Inflammatory macrophage treated with lipopolysaccharide for 4 hours (primary cell): ENCODE data around the gene VAV2.

Experiments
- DNase-seq: peaks from one replicate; pipeline ENCODE4 v3.0.0-alpha.2; 2020

VAV2 gene

DNA sequence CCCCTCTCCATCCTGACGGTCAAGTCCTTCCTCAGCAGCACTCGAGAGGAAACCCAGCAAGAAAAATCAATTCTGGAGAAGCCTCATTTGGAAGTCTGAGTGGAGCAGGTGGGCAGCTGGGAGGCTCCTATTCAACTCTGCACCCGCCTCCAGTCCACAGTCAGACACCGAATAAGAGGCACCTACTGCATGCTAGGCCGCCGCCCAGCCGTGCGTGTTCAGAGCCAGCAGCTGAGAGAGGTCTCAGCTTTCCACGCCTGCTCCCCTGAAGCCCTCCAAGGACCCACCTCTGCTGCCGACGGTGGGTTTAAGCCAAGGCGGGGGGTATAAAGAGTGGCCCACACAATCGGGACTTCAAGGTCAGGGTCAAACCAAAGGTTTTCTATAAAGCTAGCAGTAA, 41.9 kb downstream of the VAV2 start:
- no peak for DNase-seq

GRCh38 chr9:133949486-133950061, 42.5 kb downstream of the VAV2 start:
- DNase-seq, result no peak

DNA sequence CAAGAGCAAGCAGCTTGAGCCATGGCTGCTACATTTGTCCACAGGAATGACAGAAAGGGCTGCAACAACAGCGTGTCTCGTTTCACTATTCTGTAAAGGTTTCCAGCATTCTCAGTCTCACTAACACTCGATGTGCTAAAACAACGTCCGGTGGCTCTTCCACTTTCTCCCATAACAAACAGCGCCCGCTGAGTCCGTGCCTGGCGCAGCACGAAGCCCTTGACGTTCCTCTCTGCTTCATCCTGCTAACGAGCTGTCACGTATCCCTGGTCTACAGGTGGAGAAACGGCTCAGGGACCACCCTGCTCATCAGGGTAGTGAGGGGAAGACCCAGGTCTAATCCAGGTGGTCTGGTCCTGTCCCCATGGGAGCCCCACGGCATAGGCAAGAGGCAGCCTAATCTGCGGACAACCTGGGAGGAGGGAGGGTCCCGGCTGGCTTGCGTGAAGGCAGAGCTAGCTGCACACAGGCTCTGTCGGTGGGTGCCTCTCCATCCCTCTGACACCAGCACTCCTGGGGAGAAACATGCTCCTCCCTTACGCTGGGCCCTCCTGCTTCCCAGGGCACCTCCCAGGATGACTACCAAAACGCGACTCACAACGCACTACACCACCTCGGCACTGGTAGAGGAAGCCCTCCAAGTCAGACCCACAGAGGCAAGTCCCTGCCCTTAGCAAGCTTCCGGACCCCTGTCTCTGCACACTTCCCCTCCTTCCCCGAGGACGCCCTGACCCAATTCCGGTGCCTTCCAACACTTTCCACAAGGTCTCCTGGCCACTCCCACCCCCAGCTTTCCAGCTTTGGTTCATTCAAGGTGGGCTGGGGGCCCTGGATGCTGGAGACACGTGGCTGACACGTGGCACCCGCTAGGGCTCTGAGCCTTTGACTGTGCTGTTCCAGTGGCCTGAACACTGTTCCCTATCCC, 43.3 kb downstream of the VAV2 start:
- DNase-seq, result no peak

DNA sequence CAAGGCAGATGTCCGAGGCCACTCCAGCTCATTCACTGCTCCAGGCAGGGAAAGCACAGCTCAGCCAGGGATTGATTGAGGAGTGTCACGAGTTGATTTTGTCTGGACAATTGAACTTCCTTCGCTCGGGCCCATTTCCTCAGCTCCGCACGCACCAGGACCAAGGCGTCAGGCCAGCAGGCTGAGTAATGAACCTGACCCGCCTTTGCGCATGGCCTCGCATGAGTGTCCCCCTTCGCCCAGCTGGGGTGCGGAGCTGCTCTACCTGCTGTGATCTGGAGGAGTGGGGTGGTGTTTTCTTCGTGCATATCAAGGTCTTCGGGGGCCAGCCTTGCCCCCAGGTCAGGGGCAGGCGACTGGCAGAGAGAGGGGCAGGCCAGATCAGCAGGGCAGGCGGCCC, 44.0 kb downstream of the VAV2 start:
- no peak for DNase-seq

- no peak for DNase-seq
Observed at GRCh38 chr9:133946840-133947486, 45.2 kb downstream of the VAV2 start.

DNA sequence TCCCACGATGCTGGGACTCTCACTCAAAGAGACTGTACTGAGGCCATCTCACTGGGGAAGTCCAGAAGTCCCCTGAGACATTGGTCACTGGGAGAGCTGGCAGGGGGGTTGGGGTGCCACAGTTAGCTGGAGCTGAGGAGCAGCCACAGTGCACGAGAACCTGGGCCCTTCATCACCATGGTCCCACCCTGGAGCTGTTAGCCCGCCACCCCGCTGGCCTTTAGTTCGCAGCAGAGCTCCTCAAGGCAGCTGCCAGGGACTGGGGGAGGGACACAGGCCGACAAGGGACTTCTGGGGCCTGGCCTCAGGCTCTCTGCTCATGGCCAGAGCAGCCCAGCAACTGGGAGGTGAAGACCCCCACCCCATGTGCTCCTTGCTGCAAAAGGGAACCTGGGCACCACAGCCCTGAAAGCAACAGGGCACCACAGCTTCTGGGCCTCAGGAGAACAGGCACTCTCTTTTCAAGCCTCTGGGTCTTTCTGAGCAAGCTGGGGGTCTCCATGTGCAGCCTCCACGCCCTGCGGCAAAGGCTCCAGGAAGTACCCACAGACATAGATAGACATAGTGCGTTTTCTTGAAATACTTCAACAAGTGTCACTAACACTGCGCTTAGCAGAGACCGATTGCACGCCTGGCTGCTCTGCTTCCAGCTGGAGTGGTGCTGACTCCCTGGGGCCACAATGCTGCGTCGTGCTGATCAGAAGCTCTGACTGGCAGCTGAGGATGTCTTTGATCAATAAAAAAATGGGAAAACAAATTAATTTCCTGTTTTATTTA, 46.0 kb downstream of the VAV2 start:
- DNase-seq, result no peak

- peak; percentile 37 for DNase-seq
Observed at GRCh38 chr9:133945314-133945975, 46.7 kb downstream of the VAV2 start.

DNA sequence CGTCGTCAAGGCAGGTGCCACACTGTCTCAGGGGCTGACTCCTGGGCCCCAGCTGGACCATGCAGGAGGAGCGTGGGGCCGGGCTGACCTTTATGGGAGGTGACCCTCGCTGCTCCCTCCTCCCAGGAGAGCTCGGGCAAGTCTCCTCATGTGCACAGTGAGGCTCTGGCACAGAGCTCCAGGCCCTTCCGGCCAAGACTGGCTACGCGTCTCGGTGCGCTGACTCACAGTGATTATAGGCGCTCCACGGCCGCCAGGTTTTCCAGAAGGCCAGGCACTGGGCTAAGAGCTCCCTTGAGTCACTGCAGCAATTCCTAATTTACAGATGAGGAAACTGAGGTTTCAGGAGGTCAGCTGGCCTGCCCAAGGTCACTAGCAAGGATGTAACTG, 47.4 kb downstream of the VAV2 start:
- DNase-seq, result no peak

GRCh38 chr9:133943781-133944745, 48.1 kb downstream of the VAV2 start:
- DNase-seq, result no peak

- DNase-seq, result no peak
Observed at GRCh38 chr9:133943036-133943780, 48.9 kb downstream of the VAV2 start.

DNA sequence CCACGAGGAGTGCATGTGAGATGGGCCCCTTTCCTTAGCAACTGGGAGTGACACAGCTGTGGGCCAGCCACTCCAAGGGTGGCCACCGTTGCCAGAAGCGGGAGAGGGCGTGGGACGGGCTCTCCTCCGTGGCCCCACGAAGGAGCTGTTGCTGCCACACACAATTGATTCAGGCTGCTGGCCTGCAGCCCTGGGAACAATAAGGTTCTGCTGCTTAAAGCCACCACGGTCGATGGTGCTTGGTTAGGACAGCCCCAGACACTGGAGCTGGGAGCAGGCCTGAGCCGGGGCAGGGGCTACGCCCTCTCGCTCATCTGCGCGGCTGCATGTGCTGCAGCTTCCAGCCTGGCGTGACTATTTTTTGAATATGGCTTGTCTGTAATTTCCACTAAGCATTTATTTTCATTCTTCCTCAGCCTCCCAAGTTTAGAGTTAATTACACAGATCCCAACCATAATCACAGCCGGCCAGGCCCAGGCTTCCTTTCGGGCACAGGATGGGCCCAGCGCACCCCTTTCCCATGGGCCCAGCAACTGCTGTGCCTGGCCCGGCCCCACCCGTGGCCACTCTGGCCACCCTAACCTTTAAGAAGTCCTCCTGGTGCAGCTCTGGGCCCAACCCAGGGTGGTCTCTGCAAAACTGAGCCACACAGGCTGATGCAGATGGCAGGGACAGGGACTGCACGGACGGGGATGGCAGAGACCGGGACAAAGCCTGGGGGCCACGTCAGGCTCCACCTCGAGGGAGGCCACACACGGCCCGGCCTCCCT, 49.7 kb downstream of the VAV2 start:
- DNase-seq, result no peak

- DNase-seq, result no peak
Observed at GRCh38 chr9:133939845-133940244, 52.3 kb downstream of the VAV2 start.

GRCh38 chr9:133939171-133939785, 52.8 kb downstream of the VAV2 start:
- peak; percentile 35 for DNase-seq

GRCh38 chr9:133938753-133939152, 53.4 kb downstream of the VAV2 start:
- no peak for DNase-seq

- DNase-seq, result no peak
Observed at GRCh38 chr9:133938086-133938485, 54.0 kb downstream of the VAV2 start.

- DNase-seq, result no peak
Observed at GRCh38 chr9:133937120-133937519, 55.0 kb downstream of the VAV2 start.

DNA sequence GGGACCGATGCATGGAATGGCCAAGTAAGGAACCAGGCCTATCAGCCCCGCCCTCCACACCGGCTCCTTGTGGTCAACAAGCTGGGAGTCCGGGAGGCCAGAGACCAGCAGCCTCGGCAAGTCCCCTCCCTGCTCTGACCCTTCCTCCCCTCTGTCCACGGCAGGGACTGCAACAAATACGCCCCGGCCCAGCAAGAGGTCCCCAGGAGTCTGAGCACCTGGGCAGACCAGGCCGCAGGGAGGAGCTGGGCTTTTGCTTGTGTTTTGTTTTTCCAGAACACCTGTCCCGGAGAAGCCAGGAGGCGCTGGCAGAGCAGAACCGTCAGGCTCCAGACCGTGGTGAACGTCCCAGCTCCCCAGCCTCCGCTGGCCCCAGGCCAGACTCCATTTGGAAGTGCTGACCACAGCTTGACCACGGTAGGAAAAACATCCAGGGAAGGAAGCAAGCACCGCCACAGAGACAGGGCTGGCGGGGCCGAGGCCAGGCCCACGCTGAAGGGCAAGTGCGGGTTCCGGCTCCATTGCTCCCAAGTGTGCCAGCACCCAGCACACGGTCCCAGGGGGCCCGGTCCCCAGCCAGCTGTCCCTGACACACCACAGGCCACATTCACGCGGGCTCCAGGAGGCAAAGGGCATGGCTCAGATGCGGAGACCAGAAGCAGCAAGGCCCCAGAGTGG, 56.7 kb downstream of the VAV2 start:
- DNase-seq, result no peak

- DNase-seq, result no peak
Observed at GRCh38 chr9:133934482-133935232, 57.5 kb downstream of the VAV2 start.
